ENCODE data around the gene SBNO2.

Gene SBNO2

GRCh38 chr19:1093811-1094553, 80.1 kb downstream of the SBNO2 start:
- H3K4me3 ChIP-seq (ENCODE audit: low read length, poor library complexity, severe bottlenecking) = peak overlapping the region; percentile 99
- no peaks in the 10 kb centered on the region for H3F3A ChIP-seq (ENCODE audit: low read depth)
- H3K27me3 ChIP-seq (ENCODE audit: insufficient read depth, low read length, poor library complexity, severe bottlenecking) = no peaks in the 10 kb centered on the region

GRCh38 chr19:1093330-1093729, 80.7 kb downstream of the SBNO2 start:
- no peak overlapping the region for H2AFZ ChIP-seq (ENCODE audit: low read length)
- no peaks in the 10 kb centered on the region for H3K27me3 ChIP-seq (ENCODE audit: insufficient read depth, low read length, poor library complexity, severe bottlenecking)
- TF ChIP-seq CTCF (conservative IDR thresholded peaks at IDR 0.05; ENCODE audit: low read length) (no peak), EZH2phosphoT487 (IDR thresholded peaks at IDR 0.05; ENCODE audit: borderline replicate concordance) (no peak)
- peak overlapping the region; percentile 100 for H3K4me2 ChIP-seq (ENCODE audit: low read depth, low read length, poor library complexity, severe bottlenecking)
- H3K9me3 ChIP-seq (ENCODE audit: insufficient read depth, low read depth, low read length) = no peaks in the 10 kb centered on the region
- H3K9me2 ChIP-seq (replicated peaks; ENCODE audit: low read depth, low read length) = no peaks in the 10 kb centered on the region
- peak overlapping the region; percentile 99 for H3K4me3 ChIP-seq (ENCODE audit: low read length, poor library complexity, severe bottlenecking)
- H3F3A ChIP-seq (ENCODE audit: low read depth) = no peaks in the 10 kb centered on the region
- peaks cover 22% of the 10 kb centered on the region for H3K4me1 ChIP-seq (ENCODE audit: insufficient read depth, low read length, poor library complexity, severe bottlenecking)
- H3K79me2 ChIP-seq (ENCODE audit: insufficient read depth, low read length) = peaks cover 38% of the 10 kb centered on the region
- peak overlapping the region; percentile 91 for H3K9ac ChIP-seq (ENCODE audit: low read depth, low read length, poor library complexity, severe bottlenecking)
- H4K20me1 ChIP-seq (ENCODE audit: insufficient read depth, low read length, poor library complexity, severe bottlenecking) = peaks cover 22% of the 10 kb centered on the region
- H3K36me3 ChIP-seq (ENCODE audit: insufficient read depth, low read length) = peaks cover 26% of the 10 kb centered on the region; the same call in 1 of the 2 replicates

More at GRCh38 chr19:1093811-1094553, 80.1 kb downstream of the SBNO2 start:
- no peaks in the 10 kb centered on the region for H3K9me2 ChIP-seq (replicated peaks; ENCODE audit: low read depth, low read length)
- H3K79me2 ChIP-seq (ENCODE audit: insufficient read depth, low read length) = peaks cover 38% of the 10 kb centered on the region
- TF ChIP-seq EZH2phosphoT487 (IDR thresholded peaks at IDR 0.05; ENCODE audit: borderline replicate concordance) (no peak), CTCF (conservative IDR thresholded peaks at IDR 0.05; ENCODE audit: low read length) (no peak)
- no peak overlapping the region for H2AFZ ChIP-seq (ENCODE audit: low read length)
- H3K9me3 ChIP-seq (ENCODE audit: insufficient read depth, low read depth, low read length) = no peaks in the 10 kb centered on the region
- peaks cover 23% of the 10 kb centered on the region; the same call in 1 of the 2 replicates for H3K36me3 ChIP-seq (ENCODE audit: insufficient read depth, low read length)
- H3K4me2 ChIP-seq (ENCODE audit: low read depth, low read length, poor library complexity, severe bottlenecking) = peak overlapping the region; percentile 100
- peak overlapping the region; percentile 91 for H3K9ac ChIP-seq (ENCODE audit: low read depth, low read length, poor library complexity, severe bottlenecking)
- H3K4me1 ChIP-seq (ENCODE audit: insufficient read depth, low read length, poor library complexity, severe bottlenecking) = peaks cover 22% of the 10 kb centered on the region
- peaks cover 22% of the 10 kb centered on the region for H4K20me1 ChIP-seq (ENCODE audit: insufficient read depth, low read length, poor library complexity, severe bottlenecking)

- Histone ChIP-seq H3K4me3 (ENCODE audit: low read length, poor library complexity, severe bottlenecking) (no peak overlapping the region), H3K4me1 (ENCODE audit: insufficient read depth, low read length, poor library complexity, severe bottlenecking) (peaks cover 22% of the 10 kb centered on the region), H3K36me3 (ENCODE audit: insufficient read depth, low read length) (peaks cover 30% of the 10 kb centered on the region; the same call in 1 of the 2 replicates), H3K79me2 (ENCODE audit: insufficient read depth, low read length) (peaks cover 38% of the 10 kb centered on the region), H3K9me2 (replicated peaks; ENCODE audit: low read depth, low read length) (no peaks in the 10 kb centered on the region), H3K9me3 (ENCODE audit: insufficient read depth, low read depth, low read length) (no peaks in the 10 kb centered on the region), H2AFZ (ENCODE audit: low read length) (no peak overlapping the region), H3F3A (ENCODE audit: low read depth) (no peaks in the 10 kb centered on the region), H3K27me3 (ENCODE audit: insufficient read depth, low read length, poor library complexity, severe bottlenecking) (no peaks in the 10 kb centered on the region), H4K20me1 (ENCODE audit: insufficient read depth, low read length, poor library complexity, severe bottlenecking) (peaks cover 22% of the 10 kb centered on the region), H3K4me2 (ENCODE audit: low read depth, low read length, poor library complexity, severe bottlenecking) (no peak overlapping the region), H3K9ac (ENCODE audit: low read depth, low read length, poor library complexity, severe bottlenecking) (no peak overlapping the region)
- TF ChIP-seq CTCF (conservative IDR thresholded peaks at IDR 0.05; ENCODE audit: low read length) = no peak
- no peak for TF ChIP-seq EZH2phosphoT487 (IDR thresholded peaks at IDR 0.05; ENCODE audit: borderline replicate concordance)
Observed at GRCh38 chr19:1091544-1092175, 82.4 kb downstream of the SBNO2 start.

Measured in Loucy (cell line).